Stimulated activated CD8-positive, alpha-beta memory T cell treated with anti-CD3 and anti-CD28 coated beads, Interleukin-12 subunit alpha, Interleukin-12 subunit beta, amount 100 ng/mL, for 1 hour (primary cell): ENCODE results near the gene SLC7A5.
"Not testable (repeated sequence)": the region's sequence is repeated elsewhere in the genome, so short reads cannot be mapped to it uniquely, and the experiment has no call there.

ENCODE experiments used
- DNase-seq: peaks from one replicate; pipeline ENCODE4 v3.0.0-alpha.2; 2020; ENCODE audit warnings: low read depth

SLC7A5 gene

DNA sequence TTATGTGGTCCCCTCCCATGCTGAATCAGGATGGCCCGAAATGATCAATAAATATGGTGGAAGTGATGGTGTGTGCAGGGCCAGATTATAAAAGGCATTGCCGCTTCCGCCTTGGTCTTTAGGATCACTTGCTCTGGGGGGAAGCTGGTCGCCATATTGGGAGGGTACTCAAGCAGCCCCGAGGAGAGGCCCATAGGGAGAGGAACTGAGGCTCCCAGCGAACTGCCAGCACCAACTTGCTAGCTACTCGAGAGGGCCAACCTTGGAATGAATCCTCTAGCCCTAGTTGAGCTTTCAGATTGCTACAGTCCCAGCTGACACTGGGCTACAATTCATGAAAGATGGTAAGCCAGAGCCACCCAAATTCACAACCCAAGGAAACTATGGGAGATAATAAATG lies 19.0 kb upstream of the SLC7A5 start:
- not testable (repeated sequence) for DNase-seq

DNA sequence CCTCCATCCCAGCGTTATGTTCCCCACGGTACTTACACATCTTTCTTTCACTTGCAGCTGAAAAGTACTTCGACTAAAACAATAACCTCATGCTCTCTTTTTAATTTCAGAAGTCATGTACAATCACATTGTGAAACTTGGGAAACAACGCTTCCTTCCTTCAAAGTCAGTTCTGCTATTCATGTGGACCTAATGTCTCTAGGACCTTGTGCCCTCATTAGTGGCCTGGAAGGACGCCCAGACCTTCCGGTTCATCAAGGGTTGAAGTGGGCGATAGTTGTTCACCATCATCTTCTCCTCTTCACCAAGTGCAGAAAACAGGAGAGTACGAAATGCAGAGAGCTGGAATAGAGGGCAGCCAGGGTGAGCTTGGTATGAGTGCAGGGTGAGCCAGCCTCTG lies 18.6 kb upstream of the SLC7A5 start:
- not testable (repeated sequence) for DNase-seq

DNA sequence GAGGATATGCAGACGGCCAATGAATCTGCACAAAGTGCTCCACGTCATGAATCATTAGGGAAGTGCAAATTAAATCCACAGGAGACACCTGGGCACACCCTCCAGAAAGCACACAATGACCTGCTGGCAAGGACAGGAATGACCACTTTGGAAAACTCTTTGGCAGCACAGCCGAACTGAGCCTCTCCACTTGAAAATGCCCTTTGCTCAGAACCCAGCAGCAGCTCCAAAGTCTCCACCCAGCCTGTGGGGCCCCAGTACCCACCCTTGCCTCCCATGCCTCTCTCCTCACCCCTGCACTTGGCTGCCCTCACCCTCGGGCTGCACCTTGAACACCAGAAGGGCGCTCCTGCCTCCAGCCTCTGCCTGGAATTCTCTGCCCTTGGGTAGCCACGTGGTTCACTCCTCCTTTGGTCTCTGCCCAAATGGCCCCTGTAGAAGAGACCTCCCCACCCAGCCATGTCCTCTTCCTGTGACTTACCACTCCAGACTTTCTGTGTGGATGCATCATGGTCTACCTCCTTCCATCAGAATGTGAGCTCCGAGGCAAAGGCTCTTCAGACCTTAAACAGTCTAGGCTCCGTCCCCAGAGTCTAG lies 16.2 kb upstream of the SLC7A5 start:
- not testable (repeated sequence) for DNase-seq

DNA sequence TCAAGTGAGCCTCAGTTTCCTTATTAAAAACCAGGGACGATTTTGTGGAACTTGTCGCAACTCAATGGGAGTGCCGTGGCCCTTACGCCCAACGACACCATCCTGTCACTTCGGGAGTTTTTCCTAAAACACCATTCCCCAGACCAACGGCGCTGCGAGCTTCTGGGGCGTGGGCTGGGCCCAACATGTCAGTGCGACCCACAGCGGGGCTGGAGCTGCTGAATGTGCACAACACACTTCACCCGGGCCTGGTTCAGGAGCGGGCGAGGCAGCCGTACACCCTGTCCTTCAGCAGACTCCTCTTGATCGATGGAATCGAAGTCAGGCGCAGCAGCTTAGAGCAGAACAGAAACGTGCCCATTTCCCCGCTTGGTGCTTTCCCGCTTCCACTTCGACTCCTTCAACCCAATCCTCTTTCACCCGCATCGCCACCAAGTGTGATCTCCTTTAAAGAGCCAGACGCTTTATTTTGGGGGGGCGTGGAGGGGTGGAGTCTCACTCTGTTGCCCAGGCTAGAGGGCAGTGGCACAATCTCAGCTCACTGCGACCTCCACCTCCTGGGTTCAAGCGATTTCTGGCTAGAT lies 13.2 kb upstream of the SLC7A5 start:
- no peak for DNase-seq

DNA sequence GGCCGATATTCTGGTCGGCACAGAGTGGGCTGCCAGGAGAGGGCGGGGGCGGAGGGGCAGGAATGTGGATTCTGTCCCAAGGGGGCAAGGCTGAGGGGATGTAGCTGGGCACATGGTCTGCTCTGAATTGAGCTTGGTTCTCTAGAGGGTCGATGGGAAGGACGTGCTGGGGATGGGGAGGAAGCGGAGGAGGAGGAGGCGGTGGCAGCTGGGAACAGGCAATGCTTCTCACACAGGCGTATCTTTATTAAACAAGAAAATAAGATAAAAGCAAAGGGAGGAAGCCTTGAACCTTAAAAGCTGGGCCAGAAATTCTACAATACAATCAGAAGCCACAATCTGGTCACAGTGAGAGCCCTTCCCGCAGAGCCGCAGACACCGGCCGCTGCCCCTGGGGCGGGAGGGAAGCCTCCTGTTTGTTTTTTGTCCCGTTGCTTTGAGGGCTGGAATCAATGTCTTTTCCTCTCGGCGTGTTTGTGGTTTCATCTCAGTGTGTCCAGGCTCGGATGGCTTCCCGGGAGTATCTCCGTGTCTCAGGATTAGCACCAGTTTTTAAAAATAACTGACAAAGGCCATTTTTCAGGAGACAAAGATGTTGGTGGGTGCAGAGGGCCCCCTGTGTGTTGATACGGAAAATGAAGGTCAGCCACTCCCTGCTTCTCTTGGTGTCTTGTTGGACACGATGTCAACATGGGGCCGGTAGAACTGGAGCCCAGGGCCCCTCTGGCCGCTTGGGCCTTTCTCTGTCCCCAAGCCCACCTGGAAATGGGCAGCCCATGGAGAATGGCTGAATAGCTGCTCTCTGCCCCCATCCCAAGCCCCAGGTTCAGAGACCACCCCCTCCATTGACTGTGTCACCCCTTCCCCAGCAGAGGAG lies 12.3 kb upstream of the SLC7A5 start:
- DNase-seq, result no peak

GRCh38 chr16:87880117-87880696 lies 10.9 kb upstream of the SLC7A5 start:
- DNase-seq, result no peak

DNA sequence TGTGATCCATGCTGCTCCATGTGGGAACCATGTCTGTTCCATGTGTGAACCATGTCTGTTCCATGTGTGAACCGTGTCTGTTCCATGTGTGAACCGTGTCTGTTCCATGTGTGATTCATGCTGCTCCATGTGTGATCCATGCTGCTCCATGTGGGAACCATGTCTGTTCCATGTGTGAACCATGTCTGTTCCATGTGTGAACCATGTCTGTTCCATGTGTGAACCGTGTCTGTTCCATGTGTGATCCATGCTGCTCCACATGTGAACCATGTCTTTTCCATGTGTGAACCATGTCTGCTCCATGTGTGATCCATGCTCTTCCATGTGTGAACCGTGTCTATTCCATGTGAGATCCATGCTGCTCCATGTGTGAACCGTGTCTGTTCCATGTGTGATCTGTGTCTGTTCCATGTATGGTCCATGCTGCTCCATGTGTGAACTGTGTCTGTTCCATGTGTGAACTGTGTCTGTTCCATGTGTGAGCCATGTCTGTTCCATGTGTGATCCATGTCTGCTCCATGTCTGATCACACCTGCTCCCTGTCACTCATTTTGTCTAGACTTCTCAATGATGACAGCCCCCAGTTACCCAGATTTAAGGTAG lies 10.2 kb upstream of the SLC7A5 start:
- not testable (repeated sequence) for DNase-seq

DNA sequence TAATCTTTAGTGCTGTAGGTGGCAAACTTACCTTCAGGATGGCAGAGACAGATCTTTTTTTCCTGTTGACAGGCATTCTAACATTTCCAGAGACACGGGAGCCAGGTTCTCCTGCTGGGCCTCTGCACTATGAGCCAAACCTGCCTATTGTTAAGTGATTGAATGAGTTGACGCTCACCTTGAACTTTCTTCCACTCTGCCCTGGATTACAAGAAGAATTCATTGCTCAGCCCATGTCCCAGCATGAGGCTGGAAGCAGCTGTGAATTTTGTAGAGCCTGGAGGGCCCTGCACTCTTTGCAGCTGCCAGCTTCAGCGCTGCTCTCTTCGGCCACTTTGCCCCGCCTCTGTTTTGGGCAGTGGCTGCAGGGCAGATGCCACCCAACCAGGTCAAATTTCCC lies 9.4 kb upstream of the SLC7A5 start:
- DNase-seq, result no peak

- no peak for DNase-seq
Measured at GRCh38 chr16:87877942-87878507, 8.7 kb upstream of the SLC7A5 start.

- DNase-seq, result peak; percentile 60
Measured at GRCh38 chr16:87874639-87875427, 5.5 kb upstream of the SLC7A5 start.

GRCh38 chr16:87870418-87871291 lies 1.3 kb upstream of the SLC7A5 start:
- DNase-seq, result not testable (repeated sequence)

DNA sequence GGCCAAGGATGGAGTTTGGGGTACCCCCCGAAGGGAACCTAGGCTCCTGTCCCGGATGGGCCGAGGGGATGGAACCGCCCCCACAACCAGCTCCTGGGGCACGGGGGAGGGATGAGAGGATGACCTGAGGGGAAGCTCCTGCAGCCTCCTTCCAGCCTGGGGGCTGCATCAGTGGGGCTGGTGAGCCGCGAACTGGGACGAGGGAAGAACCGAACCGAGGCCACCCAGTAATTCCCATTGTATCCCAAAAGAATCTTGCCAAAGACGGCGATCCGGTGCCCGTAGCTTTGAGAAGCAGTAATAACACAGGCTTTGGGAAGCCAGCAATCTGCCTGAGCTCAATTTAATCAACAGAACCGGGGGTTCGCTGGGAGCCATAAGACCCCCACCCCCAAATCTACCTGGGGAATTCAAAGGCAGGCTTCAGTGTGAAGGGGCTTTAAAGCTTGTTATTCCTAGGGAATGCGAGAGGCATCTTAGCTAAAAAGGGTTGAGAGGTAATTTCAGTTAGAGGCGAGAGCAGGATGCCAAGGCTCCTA lies 641 bp upstream of the SLC7A5 start:
- DNase-seq, result not testable (repeated sequence)

- peak; percentile 36 for DNase-seq
Measured at GRCh38 chr16:87868254-87869029, 865 bp downstream of the SLC7A5 start.

GRCh38 chr16:87865902-87866555 lies 3.3 kb downstream of the SLC7A5 start:
- not testable (repeated sequence) for DNase-seq

DNA sequence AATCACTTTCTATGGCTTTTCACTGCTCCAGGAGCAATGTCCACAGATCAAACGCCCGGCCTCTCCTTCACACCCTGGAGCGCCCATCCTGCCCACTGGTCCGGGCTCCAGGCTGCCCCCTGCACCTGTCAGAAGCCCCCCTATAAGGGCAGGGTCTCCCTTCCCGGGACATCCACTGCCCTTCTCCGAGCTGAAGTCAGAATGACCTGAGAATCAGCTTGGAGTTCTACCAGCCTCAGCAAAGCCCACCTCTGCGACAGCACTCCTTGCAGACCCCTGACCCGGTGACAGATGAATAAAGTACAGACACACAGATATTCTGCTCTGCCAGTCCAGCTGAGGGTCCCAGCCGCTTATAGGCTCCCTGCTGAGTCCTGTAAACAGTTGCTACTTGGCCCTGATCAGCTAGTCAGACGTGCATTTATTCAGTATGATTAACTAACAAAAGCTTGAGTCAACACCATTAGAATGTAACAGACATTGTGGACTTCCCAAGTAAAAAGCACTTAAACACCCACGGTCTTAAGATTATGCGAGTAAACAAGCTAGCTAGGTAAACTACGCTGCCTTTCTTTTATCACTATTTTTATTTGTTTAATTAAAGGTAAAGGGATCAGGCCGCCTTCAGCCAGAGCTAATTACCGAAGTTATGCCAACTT lies 4.8 kb downstream of the SLC7A5 start:
- no peak for DNase-seq

DNA sequence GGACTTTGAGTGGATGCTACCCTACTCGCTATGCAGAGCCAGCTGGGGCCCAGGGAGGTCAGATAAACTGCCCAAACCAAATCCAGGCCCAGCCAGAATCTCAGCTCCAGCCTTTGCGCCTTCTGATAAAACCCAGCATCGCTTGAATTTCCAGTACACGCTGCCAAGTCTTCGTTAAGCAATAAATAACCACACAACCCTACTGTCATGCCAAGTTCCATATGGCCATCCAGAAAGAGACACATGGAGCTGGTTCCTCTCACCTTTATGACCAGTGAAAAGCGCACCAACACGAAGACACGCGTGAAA lies 6.0 kb downstream of the SLC7A5 start:
- DNase-seq, result not testable (repeated sequence)

DNA sequence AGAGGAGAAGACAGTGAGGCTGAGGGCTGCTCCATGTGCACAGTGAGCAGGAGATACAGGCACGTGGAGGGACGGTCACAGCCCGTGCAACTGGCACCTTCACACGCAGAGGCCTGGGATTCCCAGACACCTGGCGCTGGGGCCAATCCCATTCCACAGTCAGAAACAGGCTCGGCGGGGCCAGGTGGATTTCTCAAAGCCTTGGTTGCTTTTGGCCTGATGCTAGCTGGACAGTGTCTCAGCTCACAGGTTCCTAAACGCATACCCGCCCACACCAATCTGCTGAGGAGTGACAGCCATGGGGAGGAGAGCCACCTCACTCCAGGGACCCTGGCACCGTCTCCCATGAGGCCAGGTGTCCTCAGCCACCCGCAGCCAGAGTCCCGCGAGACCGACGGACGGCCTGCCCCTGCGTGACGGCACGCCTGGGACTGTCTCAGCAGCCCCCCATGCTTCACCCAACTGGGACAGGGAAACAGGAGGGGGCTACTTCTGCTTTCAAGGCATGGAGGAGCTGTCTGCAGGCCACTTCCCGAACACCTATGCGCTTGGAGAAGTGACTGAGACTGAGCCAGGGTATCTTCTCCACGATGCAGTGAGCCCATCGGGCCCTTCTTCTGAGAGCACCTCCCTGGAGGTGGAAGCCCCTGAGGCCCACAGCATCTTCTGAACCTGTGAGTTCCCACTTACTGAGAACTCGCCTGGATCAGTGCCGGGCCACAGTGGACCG lies 6.5 kb downstream of the SLC7A5 start:
- not testable (repeated sequence) for DNase-seq
